IPS DF 6.9 (cell line): ENCODE measurements around the gene PPDPF.
A peak's percentile ranks its signal among the peaks of the same experiment; 100 is the strongest.

Experiments used
- DNase-seq: peaks from one replicate; pipeline ENCODE4 v3.0.0-alpha.2; 2013; ENCODE audit warnings: low read depth, low spot score
- H3K27ac ChIP-seq: one replicate; pipeline ENCODE4 v1.5.1; 2013; ENCODE audit warnings: low read length, control low read depth
- H3K27me3 ChIP-seq: 2 replicates; pipeline ENCODE4 v1.6.1; 2013; ENCODE audit warnings: mild to moderate bottlenecking, low read length; ENCODE audit not compliant: control insufficient read depth, insufficient read depth
- H3K36me3 ChIP-seq: 2 replicates; pipeline ENCODE4 v1.6.1; 2013; ENCODE audit warnings: low read length; ENCODE audit not compliant: control insufficient read depth, insufficient read depth
- H3K4me1 ChIP-seq: 2 replicates; pipeline ENCODE4 v1.6.1; 2013; ENCODE audit warnings: low read length; ENCODE audit not compliant: control insufficient read depth, insufficient read depth
- H3K4me3 ChIP-seq: 2 replicates; pipeline ENCODE4 v1.5.1; 2013; ENCODE audit warnings: mild to moderate bottlenecking, low read length
- H3K9me3 ChIP-seq: 2 replicates; pipeline ENCODE4 v1.6.1; 2013; ENCODE audit warnings: low read length, inconsistent platforms; ENCODE audit not compliant: control insufficient read depth, insufficient read depth
- WGBS: extraction: QIAGEN DNeasy Blood & Tissue Kit; methylation state at CpG from one replicate; pipeline ENCODE4 v1.1.7; 2013; ENCODE audit warnings: mixed read lengths, missing lambda C conversion rate; ENCODE audit not compliant: insufficient read length, insufficient coverage; 5-methylcytosine and 5-hydroxymethylcytosine counted together

Gene PPDPF

DNA sequence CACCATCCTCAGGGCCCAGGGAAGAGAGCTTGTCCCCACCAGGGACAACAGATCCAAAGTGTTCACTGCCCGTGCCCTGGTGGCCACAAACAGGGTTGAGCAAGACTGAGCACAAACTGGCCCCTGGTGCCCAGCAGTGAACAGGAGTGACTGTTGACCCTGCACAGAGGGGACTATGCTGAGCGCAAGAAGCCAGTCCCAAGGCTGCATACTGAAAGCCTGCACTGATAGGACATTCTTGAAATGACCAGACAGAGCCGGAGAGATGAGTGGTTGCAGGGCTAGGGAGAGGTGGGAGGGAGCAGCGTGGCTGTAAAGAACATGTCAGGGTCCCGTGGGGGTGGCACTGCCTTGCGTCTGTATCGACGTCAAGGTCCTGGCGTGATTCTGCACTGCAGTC, 30.5 kb downstream of the PPDPF start:
- Histone ChIP-seq H3K27me3 (no peaks in the 10 kb centered on the region), H3K36me3 (no peaks in the 10 kb centered on the region; the same call in 1 of the 2 replicates), H3K27ac (no peak overlapping the region), H3K9me3 (no peaks in the 10 kb centered on the region), H3K4me1 (peaks cover 14% of the 10 kb centered on the region), H3K4me3 (no peak overlapping the region)
- DNase-seq, result no peak
- no CpG with 5 or more reads among the region's 9 CpGs for WGBS

DNA sequence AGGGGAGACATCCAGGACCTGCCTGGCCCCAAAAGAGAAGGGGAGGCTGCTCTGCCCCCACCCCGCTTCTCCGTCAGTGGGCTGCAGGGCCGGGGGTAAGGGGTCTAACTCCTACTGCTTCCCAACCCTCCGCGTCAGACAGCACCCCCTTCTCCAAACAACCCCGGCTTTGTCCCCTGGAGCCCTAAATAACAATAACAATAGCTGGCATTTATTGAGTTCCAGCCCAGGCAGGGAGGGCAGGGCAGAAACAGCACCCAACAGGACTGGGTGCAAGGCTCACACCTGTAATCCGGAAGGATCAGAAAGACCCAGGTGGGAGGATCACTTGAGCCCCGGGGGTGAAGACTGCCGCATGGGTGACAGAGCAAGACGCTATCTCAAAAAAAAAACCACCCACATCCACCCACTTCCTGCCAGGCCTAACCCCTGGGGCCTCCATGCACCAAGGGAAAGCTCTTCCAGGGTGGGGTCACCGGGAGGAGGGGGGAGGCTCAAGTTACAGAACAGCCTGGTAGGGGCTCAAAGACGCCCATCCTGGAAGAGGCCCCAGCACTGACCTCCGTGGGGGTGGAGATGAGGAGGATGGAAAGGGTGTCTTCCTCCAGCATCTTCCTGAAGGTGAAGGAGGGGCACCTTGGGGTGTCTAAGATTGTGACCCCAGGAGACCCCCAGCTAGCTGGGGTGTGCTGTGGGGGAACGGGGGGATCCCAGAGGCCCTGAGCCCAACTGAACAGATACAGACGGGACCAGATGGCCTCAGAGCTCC, 32.1 kb downstream of the PPDPF start:
- Histone ChIP-seq H3K4me1 (peaks cover 14% of the 10 kb centered on the region), H3K4me3 (0 out of 2 replicates have a peak overlapping the region, but pooled peaks have one; percentile 7), H3K27ac (no peak overlapping the region), H3K36me3 (no peaks in the 10 kb centered on the region), H3K9me3 (no peaks in the 10 kb centered on the region), H3K27me3 (no peaks in the 10 kb centered on the region)
- no peak for DNase-seq
- WGBS, result no CpG with 5 or more reads among the region's 15 CpGs

DNA sequence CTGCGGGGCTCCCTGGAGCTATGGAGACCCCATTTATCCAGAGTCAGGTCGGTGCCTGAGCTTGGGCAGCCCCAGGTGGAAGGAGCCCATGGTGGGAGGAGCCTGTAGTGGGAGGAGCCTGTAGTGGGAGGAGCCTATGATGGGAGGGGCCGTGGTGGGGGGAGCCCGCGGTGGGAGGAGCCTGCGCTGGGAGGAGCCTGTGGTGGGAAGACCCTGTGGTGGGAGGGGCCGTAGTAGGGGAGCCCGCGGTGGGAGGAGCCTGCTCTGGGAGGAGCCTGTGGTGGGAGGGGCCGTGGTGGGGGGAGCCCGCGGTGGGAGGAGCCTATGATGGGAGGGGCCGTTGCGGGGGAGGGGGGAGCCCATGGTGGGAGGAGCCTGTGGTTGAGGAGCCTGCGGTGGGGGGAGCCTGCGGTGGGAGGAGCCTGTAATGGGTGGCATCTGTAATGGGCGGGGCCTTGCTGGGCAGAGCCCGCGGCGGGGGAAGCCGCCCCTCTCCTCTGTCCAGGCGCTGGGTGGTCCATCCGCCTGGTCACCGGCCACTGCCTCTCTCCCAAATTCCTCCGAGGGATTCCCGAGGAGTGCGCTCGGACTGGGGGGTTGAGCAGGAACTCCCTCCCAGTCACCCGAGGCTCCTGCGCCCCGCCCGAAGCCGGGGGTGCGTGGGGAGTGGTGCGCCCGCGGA, 32.8 kb downstream of the PPDPF start:
- Histone ChIP-seq H3K4me3 (peak overlapping the region; percentile 82), H3K27me3 (no peaks in the 10 kb centered on the region), H3K36me3 (no peaks in the 10 kb centered on the region), H3K27ac (no peak overlapping the region), H3K4me1 (peaks cover 12% of the 10 kb centered on the region), H3K9me3 (no peaks in the 10 kb centered on the region)
- WGBS, result no CpG with 5 or more reads among the region's 37 CpGs
- DNase-seq, result peak; percentile 73

DNA sequence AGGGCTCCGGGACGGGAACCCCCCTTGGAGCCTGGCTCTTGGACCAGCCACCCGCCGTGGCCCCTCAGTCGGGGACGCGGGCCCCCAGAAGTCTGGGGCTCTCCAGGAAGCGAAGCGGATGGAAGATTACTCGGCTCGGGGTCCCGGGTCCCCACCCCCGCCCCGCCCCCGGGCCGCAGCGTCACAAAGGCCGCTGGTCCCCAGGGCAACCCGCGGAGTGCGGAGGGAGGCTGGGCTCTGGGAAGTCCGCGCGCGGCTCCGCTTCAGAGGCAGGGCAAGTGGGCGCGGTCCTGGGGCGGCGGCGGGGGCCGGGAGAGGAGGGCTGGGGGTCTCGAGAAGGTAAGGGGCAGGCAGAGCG, 33.3 kb downstream of the PPDPF start, which contains the start of gene FNDC11:
Gene FNDC11, plus strand, starts transcription at position 227 of the 358 bp plus-strand sequence. CDS start 1,505 bp downstream, outside the sequence.
- no CpG with 5 or more reads among the region's 34 CpGs for WGBS
- H3K4me3 ChIP-seq, result peak within 1 kb of the TSS; percentile 82
- H3K36me3 ChIP-seq, result no peaks in the 10 kb centered on the region
- DNase-seq, result no peak
- no peaks in the 10 kb centered on the region for H3K9me3 ChIP-seq
- no peaks in the 10 kb centered on the region for H3K27me3 ChIP-seq
- peaks cover 9% of the 10 kb centered on the region for H3K4me1 ChIP-seq
- no peak within 1 kb of the TSS for H3K27ac ChIP-seq

DNA sequence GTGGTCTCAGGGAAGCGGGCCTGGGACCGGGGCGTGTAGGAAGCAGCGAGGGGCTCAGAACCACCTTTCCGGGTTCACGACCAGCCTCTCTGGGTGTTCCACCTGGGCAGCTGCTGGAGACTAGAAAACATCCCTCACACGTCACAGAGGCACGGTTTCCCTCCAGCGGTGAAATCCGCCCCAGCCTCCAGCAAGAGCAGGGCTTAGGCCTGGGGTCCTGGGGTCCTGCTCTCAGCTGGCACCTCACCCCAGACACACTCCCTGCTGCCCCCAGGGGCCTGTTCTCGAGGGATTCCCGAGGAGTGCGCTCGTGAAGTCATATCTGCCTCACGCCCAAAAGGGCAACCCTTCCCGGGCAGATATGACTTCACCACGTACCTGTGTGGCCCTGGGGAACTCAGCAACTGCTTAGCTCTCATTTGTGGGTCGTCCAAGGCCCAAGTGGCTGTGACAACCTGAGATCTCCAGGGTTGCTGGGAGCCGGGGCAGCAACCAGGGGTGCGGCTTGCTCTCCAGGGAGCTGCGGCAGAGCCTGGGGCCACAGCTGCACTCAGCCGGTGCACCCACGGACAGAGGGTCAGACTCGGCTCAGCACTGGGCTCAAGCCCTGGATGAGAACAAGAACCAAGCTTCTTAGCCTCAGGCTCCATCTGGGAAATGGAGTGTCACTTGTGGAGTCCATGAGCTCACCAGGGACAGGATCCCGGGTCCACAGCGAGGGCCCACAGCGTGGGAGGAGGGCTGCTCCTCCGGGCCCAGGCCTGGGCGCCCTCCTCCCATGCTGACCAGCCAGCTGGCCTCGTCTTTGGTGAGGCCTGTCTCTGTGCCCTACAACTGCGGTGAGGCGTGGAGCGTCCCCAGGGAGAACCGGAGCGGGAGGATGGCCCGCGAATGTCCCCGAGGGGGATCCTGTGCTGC, 34.1 kb downstream of the PPDPF start:
- Histone ChIP-seq H3K4me3 (peak overlapping the region; percentile 82; the same call in 1 of the 2 replicates), H3K27ac (no peak overlapping the region), H3K27me3 (no peaks in the 10 kb centered on the region), H3K9me3 (no peaks in the 10 kb centered on the region), H3K4me1 (peaks cover 9% of the 10 kb centered on the region), H3K36me3 (no peaks in the 10 kb centered on the region)
- DNase-seq, result no peak
- WGBS, result no CpG with 5 or more reads among the region's 38 CpGs

DNA sequence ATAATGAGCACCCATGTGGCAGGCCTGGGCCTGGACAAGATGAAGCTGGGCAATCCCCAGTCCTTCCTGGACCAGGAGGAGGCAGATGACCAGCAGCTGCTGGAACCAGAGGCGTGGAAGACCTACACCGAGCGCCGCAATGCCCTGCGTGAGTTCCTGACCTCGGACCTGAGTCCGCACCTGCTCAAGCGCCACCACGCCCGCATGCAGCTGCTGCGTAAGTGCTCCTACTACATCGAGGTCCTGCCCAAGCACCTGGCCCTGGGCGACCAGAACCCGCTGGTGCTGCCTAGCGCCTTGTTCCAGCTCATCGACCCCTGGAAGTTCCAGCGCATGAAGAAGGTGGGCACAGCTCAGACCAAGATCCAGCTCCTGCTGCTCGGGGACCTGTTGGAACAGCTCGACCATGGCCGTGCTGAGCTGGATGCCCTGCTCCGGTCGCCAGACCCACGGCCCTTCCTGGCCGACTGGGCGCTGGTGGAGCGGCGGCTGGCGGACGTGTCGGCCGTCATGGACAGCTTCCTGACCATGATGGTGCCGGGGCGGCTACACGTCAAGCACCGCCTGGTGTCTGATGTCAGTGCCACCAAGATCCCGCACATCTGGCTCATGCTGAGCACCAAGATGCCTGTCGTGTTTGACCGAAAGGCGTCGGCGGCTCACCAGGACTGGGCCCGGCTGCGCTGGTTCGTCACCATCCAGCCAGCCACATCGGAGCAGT, 35.3 kb downstream of the PPDPF start:
- Histone ChIP-seq H3K27me3 (no peaks in the 10 kb centered on the region), H3K9me3 (no peaks in the 10 kb centered on the region), H3K36me3 (peaks cover 3% of the 10 kb centered on the region; the same call in 1 of the 2 replicates), H3K27ac (no peak overlapping the region), H3K4me1 (peaks cover 9% of the 10 kb centered on the region), H3K4me3 (no peak overlapping the region)
- no peak for DNase-seq
- no CpG with 5 or more reads among the region's 45 CpGs for WGBS

DNA sequence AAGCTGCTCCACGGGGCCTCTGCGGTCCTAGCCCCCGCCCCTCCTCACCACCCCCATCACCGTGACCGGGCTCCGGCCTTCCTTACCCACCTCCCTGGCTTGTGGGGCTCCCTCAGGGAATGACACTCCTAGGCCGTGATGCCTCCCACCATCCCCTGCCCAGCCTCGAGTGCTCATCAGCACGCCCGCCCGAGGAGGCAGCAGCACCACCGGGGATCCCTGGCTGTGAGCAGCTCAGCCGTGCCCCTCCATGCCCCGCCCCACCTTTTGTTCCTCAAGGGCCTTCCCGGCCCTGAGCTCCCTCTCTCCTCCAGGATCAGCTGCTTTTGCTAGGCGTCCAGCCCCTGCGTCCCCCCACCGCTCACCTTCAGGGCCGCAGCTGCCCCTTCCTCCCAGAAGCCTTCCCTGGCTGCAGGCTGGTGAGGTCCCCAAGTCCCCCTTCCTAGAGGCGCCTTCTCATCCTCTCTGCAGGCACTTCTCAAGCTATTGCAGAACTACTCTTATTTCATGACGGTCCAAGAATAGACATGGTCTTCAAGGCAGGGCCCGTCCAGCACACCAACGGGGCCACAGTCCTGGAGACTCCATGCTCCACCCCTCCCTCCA, 36.4 kb downstream of the PPDPF start:
- DNase-seq, result no peak
- no peaks in the 10 kb centered on the region for H3K9me3 ChIP-seq
- H3K36me3 ChIP-seq, result peaks cover 3% of the 10 kb centered on the region; the same call in 1 of the 2 replicates
- no CpG with 5 or more reads among the region's 23 CpGs for WGBS
- no peak overlapping the region for H3K4me3 ChIP-seq
- H3K27me3 ChIP-seq, result no peaks in the 10 kb centered on the region
- no peak overlapping the region for H3K27ac ChIP-seq
- H3K4me1 ChIP-seq, result peaks cover 8% of the 10 kb centered on the region

DNA sequence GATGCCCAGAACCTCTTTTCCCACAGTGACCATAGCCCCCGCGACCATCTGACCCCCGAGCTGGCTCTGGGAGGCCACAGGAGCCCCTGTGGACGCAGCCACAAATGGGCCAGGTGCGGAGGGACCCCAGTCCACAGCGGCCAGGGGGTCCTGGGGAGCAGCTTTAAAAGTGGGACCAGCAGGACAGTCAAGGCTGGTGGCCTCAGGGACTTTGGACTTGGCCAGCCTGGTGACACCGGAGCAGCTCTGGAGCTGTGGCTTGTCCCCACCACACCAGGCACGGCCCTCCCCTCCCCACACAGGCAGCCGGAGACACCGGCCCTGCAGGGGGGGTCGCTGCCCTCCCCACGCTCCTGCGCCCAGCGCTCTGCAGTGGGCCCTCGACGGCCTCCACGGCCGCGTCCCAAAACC, 36.9 kb downstream of the PPDPF start:
- H3K27me3 ChIP-seq, result no peaks in the 10 kb centered on the region
- peaks cover 4% of the 10 kb centered on the region; the same call in 1 of the 2 replicates for H3K36me3 ChIP-seq
- no CpG with 5 or more reads among the region's 19 CpGs for WGBS
- no peaks in the 10 kb centered on the region for H3K9me3 ChIP-seq
- DNase-seq, result no peak
- no peak overlapping the region for H3K4me3 ChIP-seq
- H3K4me1 ChIP-seq, result peaks cover 7% of the 10 kb centered on the region
- no peak overlapping the region for H3K27ac ChIP-seq

DNA sequence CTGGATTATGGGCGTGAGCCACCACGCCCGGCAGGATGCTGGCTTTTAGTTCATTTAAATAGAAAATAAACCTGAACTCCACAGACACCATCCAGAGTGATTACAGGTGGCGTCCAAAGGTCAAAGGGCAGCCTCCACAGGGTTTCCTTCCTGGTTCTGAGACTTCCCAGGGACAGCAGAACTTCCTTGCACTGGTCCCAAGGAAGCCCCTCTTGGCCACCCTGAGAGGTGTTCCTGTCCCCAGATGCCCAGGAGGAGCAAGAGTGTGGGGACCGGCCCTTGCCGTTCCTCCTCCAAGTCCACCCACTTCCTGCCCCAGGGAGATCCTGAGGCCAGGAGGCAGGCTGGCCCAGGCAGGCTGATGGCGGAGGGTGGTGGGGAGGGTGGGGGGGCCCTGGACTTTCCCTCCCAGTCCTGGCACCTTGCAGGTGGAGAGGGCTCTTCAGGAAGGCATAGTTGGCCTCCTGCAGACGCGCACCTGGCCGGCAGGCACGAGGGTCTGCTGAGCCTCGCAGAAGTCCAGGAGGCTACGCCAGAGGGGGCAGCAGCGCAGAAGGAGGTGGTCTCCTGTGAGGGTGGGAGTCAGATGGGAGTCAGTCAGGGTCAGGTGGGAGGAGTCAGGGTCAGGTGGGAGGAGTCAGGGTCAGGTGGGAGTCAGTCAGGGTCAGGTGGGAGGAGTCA, 38.4 kb downstream of the PPDPF start:
- no peaks in the 10 kb centered on the region for H3K27me3 ChIP-seq
- no CpG with 5 or more reads among the region's 14 CpGs for WGBS
- H3K4me3 ChIP-seq, result no peak overlapping the region
- no peak overlapping the region for H3K27ac ChIP-seq
- H3K4me1 ChIP-seq, result peaks cover 4% of the 10 kb centered on the region; the same call in 1 of the 2 replicates
- no peak for DNase-seq
- no peaks in the 10 kb centered on the region for H3K9me3 ChIP-seq
- peaks cover 7% of the 10 kb centered on the region; the same call in 1 of the 2 replicates for H3K36me3 ChIP-seq
